RWPE1 (cell line): ENCODE results near the gene PRORP.

Source experiments
- CTCF ChIA-PET: fragments of 350-600 bp; sonication (Branson Sonifier 250); formaldehyde crosslinking; extraction: SDS; loops from one replicate; lab custom pipeline; 2021; lab: Yijun Ruan, JAX
- POLR2A ChIA-PET: fragments of 400-600 bp; formaldehyde crosslinking; extraction: SDS; loops from one replicate; lab custom pipeline; 2020; ENCODE audit warnings: antibody characterized with exemption; ENCODE audit not compliant: low non-redundant PET; lab: Yijun Ruan, JAX
- DNase-seq: peaks from one replicate; pipeline ENCODE4 v3.0.0; 2012; ENCODE audit warnings: low spot score
- H3K27ac ChIP-seq: fragments of 450-650 bp; 2 replicates; pipeline ENCODE4 v1.5.1; 2017
- TF ChIP-seq, protein P1 (sequence below): fragments of 450-650 bp; conservative IDR thresholded peaks from 2 replicates; pipeline ENCODE4 v1.5.1; 2017; ENCODE audit warnings: low read depth, mild to moderate bottlenecking

Gene PRORP

DNA sequence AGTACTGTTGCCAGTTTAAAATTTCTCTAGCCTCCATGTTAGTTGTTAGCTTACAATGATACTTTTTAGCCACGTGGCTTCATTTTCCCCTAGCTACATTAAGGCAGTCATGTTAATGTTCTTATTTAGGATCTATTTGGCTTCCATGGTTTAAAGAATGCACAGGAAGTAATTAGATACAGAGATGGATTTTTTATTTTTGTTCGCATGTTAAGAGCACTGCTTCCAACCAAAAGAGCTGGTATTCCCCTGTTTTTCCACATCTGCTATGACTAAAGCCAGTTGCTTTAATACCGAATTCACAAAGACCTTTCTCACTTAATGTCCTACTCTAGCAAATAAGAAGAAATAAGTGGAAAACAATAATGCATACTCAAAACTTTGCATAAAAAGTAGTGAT lies 45.1 kb downstream of the PRORP start:
- no peak for DNase-seq
- CTCF ChIA-PET, result no interaction called here
- H3K27ac ChIP-seq, result no peak overlapping the region
- TF ChIP-seq, protein P1, sequence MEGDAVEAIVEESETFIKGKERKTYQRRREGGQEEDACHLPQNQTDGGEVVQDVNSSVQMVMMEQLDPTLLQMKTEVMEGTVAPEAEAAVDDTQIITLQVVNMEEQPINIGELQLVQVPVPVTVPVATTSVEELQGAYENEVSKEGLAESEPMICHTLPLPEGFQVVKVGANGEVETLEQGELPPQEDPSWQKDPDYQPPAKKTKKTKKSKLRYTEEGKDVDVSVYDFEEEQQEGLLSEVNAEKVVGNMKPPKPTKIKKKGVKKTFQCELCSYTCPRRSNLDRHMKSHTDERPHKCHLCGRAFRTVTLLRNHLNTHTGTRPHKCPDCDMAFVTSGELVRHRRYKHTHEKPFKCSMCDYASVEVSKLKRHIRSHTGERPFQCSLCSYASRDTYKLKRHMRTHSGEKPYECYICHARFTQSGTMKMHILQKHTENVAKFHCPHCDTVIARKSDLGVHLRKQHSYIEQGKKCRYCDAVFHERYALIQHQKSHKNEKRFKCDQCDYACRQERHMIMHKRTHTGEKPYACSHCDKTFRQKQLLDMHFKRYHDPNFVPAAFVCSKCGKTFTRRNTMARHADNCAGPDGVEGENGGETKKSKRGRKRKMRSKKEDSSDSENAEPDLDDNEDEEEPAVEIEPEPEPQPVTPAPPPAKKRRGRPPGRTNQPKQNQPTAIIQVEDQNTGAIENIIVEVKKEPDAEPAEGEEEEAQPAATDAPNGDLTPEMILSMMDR, result no peak
- POLR2A ChIA-PET, result no interaction called here
